Activated CD4-positive, alpha-beta T cell treated with anti-CD3 and anti-CD28 coated beads, Interleukin-2, amount 10 ng/mL, durations not matched to agents 24 days and 14 days (primary cell): ENCODE results near the gene LPCAT1. TPM values are rescaled to one million over a fixed set of nuclear protein-coding genes. Genes with fewer than 3 reads are reported as not detected.
"Not testable (repeated sequence)": the region's sequence is repeated elsewhere in the genome, so short reads cannot be mapped to it uniquely, and the experiment has no call there.

ENCODE experiments used
- DNase-seq: peaks from one replicate; pipeline ENCODE4 v3.0.0; 2022
- H3K27ac Mint-ChIP-seq: one replicate; pipeline ENCODE4 v1.8.0; 2022; ENCODE audit warnings: mild to moderate bottlenecking, mixed read lengths
- H3K27me3 Mint-ChIP-seq: one replicate; pipeline ENCODE4 v1.8.0; 2022; ENCODE audit warnings: mixed read lengths
- H3K36me3 Mint-ChIP-seq: one replicate; pipeline ENCODE4 v1.8.0; 2022; ENCODE audit warnings: low read depth, mild to moderate bottlenecking, mixed read lengths
- H3K4me1 Mint-ChIP-seq: one replicate; pipeline ENCODE4 v1.8.0; 2021; ENCODE audit warnings: mixed read lengths
- H3K4me3 Mint-ChIP-seq: one replicate; pipeline ENCODE4 v1.8.0; 2022; ENCODE audit warnings: mild to moderate bottlenecking, moderate library complexity, mixed read lengths
- H3K9me3 Mint-ChIP-seq: one replicate; pipeline ENCODE4 v1.8.0; 2021; ENCODE audit warnings: mixed read lengths
- intact Hi-C: fragments of 100-400 bp; cut with micrococcal nuclease; formaldehyde crosslinking; loops from one replicate; pipeline ENCODE4 v1.15.1; 2023
- total RNA-seq: library from RNA; stranded (reverse); gene quantifications from 2 replicates; pipeline ENCODE4 v1.2.3, GENCODE V29; 2022

The LPCAT1 gene
- total RNA-seq, 1 donor from 2014 or later = 93.2 TPM

- H3K36me3 Mint-ChIP-seq, H3K4me3 Mint-ChIP-seq: not testable (repeated sequence)
Observed at GRCh38 chr5:1560499-1560898, 36.7 kb upstream of the LPCAT1 start.

DNA sequence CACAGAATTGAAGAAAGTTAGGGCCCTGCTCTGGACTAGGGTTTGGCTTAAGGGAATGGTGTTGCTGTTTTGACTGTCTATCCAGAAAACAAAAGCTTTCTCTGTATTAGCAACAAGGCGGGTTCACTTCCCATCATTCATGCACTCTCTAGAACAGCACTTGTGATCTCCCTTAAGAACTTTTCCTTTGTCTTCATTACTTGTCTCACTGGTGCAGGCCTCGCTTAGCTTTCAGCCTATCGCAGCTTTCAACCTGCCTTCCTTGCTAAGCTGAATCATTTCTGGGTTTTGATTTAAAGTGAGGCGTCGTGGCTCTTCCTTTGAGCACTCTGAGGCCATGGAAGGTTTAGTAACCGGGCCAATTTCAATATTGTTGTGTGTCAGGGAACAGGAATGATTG is 35.2 kb upstream of the LPCAT1 start:
- H3K9me3 Mint-ChIP-seq = no peaks in the 10 kb centered on the region
- H3K27me3 Mint-ChIP-seq = peaks cover 6% of the 10 kb centered on the region
- DNase-seq = no peak
- H3K27ac Mint-ChIP-seq = no peak overlapping the region
- no peak overlapping the region for H3K4me3 Mint-ChIP-seq
- no peaks in the 10 kb centered on the region for H3K4me1 Mint-ChIP-seq
- intact Hi-C loops = no loop called here
- no peaks in the 10 kb centered on the region for H3K36me3 Mint-ChIP-seq

More at GRCh38 chr5:1560499-1560898, 36.7 kb upstream of the LPCAT1 start:
- H3K4me1 Mint-ChIP-seq, H3K27ac Mint-ChIP-seq, H3K27me3 Mint-ChIP-seq, DNase-seq, H3K9me3 Mint-ChIP-seq, intact Hi-C loops: not testable (repeated sequence)

- intact Hi-C loops = no loop called here
- DNase-seq = no peak
- no peaks in the 10 kb centered on the region for H3K4me1 Mint-ChIP-seq
- H3K27me3 Mint-ChIP-seq = peaks cover 6% of the 10 kb centered on the region
- no peaks in the 10 kb centered on the region for H3K36me3 Mint-ChIP-seq
- no peak overlapping the region for H3K27ac Mint-ChIP-seq
- no peak overlapping the region for H3K4me3 Mint-ChIP-seq
- H3K9me3 Mint-ChIP-seq = no peaks in the 10 kb centered on the region
Observed at GRCh38 chr5:1557114-1557873, 33.5 kb upstream of the LPCAT1 start.

DNA sequence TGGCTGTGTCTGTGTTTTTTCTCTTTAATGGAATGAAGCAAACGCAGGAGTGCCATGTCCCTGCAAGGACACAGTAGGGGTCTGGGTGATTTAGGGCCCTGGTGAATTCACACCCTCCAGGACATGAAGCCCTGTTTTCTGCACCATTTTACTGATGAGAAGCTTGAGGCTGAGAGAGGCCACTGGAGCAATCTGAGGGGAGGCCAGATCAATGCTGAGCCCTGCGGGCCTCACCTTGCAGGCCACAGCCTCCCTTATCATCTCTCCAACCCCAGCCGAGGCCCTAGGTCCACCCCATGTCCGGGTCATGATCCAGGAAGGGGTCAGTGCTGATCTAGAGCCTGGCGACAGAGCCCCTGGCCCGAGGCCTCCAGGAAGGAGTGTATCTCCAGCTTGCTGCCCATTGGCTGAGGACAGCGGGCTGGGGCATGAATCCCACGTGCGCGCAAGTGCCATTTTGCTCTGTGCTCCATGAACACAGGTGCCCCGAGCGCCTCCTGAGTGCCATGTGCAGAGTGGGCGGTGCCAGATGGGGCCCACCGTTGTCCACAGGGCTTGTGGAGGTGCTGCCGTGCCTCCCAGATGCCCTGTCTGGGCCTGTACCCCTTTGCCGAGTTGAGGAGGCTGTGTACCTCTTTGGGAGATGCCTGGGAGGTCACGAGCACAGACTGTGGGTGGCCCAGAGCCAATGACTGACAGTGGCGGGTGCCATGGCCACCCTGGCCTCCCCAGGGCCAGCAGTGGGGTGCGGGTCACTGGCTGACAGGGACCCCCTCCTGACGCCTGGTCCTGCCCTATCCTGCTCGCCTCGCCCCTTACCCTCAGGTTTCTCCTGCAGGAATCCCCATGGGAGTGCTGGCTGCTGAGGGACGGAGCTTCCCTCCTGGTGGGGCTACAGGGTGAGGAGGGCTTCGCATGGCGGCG is 32.3 kb upstream of the LPCAT1 start:
- Mint-ChIP-seq H3K27me3 (peaks cover 6% of the 10 kb centered on the region), H3K4me3 (no peak overlapping the region), H3K4me1 (no peaks in the 10 kb centered on the region), H3K27ac (no peak overlapping the region), H3K9me3 (no peaks in the 10 kb centered on the region), H3K36me3 (no peaks in the 10 kb centered on the region)
- intact Hi-C loops = no loop called here
- DNase-seq = no peak

DNA sequence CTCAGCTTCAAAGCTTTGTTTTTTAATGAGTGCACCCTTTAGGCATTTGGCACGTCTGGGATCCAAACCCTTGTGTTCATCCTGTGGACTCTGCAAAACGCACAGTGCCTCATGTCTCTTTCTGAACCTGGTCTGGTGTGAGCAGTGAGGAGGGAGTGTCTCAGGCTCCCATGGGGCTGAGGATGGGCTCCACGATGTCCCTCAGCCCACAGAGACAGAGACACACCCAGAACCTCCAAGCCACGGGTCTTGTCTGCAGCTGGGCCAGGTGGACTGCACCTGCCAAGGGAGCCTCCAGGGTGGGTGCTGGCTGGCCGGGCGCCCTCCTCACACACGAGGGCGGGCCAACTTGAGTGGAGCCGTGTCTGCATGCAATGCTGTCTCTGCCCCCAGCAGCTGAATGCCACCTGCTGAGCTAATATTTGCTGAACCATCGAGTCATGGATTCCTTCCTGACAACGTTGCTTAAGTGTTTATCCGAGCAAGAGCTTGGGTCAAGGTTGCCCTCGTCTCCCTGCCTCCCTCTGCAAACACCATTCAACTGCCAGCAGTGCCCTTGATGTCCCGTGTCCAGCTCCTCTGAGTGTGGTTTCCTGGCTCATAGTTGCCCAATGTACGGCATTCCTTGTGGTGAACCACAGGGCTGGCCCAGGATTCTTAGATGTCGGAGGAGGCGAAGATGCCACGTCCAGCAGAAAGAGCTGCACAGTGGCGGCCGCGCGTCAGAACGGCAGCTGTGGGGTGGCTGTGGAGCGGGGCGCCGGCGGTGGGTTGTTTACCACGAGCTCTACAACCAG is 31.4 kb upstream of the LPCAT1 start:
- intact Hi-C loops = no loop called here
- H3K36me3 Mint-ChIP-seq = no peaks in the 10 kb centered on the region
- no peaks in the 10 kb centered on the region for H3K4me1 Mint-ChIP-seq
- no peak overlapping the region for H3K27ac Mint-ChIP-seq
- no peaks in the 10 kb centered on the region for H3K9me3 Mint-ChIP-seq
- DNase-seq = no peak
- no peak overlapping the region for H3K4me3 Mint-ChIP-seq
- H3K27me3 Mint-ChIP-seq = peaks cover 6% of the 10 kb centered on the region

DNA sequence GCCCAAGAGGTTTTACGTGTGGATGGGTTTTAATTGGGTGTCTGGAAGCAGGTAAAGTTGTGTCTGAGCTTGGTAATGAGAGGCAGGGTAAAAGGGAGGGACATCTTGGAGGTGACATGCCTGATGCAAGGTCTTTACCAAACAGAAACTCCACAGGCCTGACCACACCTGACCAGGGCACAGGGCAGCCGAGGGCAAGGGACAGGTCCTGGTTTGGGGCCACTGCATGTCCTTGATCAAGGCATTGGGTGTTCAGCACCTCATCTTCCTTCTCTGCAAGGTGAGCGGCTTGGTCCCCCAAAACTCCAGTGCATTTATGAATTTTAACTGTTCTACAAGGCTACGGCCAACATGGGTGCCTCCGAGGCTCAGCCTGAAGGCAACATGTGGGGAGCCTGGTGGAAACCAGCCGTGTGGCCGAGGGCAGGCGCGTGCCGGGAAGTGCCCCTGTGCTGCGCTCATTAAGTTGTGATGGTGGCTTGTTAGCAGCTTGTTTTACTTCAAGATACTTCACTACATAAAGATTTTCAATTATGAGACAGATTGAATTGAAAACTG is 30.7 kb upstream of the LPCAT1 start:
- intact Hi-C loops = no loop called here
- Mint-ChIP-seq H3K9me3 (no peaks in the 10 kb centered on the region), H3K4me3 (no peak overlapping the region), H3K4me1 (no peaks in the 10 kb centered on the region), H3K36me3 (no peaks in the 10 kb centered on the region), H3K27ac (no peak overlapping the region), H3K27me3 (peaks cover 3% of the 10 kb centered on the region)
- no peak for DNase-seq

DNA sequence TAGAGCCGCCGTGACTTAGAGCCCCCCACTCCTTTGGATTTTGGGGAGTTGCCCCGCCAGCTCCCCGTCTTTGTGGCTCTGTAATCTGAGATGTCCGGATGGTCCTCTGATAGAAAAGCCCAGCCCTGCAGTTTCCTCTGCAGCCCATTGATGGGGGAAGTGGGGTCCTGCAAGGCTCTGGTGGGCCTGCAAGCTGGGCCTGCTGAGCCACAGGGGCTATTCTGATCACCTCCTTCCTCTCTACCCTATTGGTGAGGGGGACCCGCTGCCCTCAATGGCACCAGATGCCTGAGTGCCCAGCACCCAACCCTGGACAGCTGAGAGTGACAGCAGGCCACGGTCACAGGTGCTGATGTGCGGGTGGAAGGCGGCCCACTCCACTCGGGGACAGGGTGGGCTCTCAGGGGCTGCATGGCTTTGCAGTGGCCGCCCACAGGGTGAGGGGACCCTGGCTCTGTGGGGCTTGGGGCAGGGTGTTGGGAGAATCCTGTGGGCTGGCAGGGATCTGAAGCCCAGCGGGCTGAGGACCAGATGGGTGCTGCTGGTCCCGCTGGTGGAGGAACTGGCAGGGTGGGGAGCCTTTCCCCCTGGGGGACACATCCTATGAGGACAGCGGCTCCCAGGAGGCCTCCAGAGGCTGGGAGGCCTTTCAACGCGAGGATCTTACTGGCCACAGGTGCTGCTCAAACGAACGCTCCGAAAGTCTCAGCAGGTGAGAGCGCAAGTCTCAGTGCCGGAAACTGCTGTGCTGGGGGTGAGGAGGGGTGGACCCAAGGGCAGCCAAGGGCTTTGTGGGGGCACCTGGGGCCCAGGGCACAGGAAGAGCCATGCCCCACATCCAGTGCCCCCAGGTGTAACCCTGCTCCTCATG is 30.0 kb upstream of the LPCAT1 start:
- no peak for DNase-seq
- no peaks in the 10 kb centered on the region for H3K27me3 Mint-ChIP-seq
- H3K36me3 Mint-ChIP-seq = no peaks in the 10 kb centered on the region
- no peak overlapping the region for H3K4me3 Mint-ChIP-seq
- H3K4me1 Mint-ChIP-seq = no peaks in the 10 kb centered on the region
- H3K27ac Mint-ChIP-seq = no peak overlapping the region
- intact Hi-C loops = no loop called here
- H3K9me3 Mint-ChIP-seq = no peaks in the 10 kb centered on the region

DNA sequence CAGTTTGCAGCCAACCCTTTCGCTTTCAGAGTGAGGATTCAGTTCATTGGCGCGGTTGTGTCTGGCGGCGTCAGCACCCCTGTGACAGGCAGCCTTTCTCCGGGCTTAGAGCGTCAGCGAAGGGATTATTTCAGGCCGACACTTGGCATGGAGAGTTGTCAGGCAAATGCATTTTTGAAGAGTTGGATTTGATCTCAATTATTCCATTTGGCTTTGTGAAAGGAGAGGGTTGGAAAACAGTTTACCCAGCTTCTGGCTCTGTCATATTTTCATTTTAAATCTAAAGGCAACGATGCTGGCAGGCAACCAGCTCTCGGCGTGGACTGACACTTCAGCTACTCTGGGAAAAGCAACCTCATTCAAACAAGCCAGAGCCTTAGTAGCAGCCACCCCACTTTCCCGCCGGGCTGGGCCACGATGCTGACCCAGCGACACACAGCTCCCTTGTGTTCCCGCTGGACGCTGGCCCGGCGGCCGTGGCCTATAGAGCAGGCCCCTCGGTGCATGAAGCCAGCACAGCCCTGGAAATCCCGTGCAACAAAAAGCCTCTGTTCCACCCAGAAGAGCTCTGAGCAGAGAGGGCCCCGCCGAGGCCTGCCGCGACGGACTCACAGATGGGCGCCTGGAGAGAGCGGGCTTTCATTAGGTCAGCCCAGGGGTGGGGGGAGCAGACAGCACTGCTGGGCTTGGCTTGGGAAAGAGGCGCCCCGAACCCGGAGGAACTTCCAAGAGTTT is 28.9 kb upstream of the LPCAT1 start:
- H3K27me3 Mint-ChIP-seq = no peaks in the 10 kb centered on the region
- no peak overlapping the region for H3K27ac Mint-ChIP-seq
- H3K9me3 Mint-ChIP-seq = no peaks in the 10 kb centered on the region
- H3K4me1 Mint-ChIP-seq = no peaks in the 10 kb centered on the region
- no peaks in the 10 kb centered on the region for H3K36me3 Mint-ChIP-seq
- DNase-seq = no peak
- intact Hi-C loops = no loop called here
- no peak overlapping the region for H3K4me3 Mint-ChIP-seq

GRCh38 chr5:1551426-1552301 is 27.9 kb upstream of the LPCAT1 start:
- Mint-ChIP-seq H3K9me3 (no peaks in the 10 kb centered on the region), H3K36me3 (no peaks in the 10 kb centered on the region), H3K27me3 (no peaks in the 10 kb centered on the region), H3K4me1 (no peaks in the 10 kb centered on the region), H3K27ac (no peak overlapping the region), H3K4me3 (no peak overlapping the region)
- intact Hi-C loops = no loop called here
- DNase-seq = no peak

- Mint-ChIP-seq H3K4me3 (no peak overlapping the region), H3K36me3 (no peaks in the 10 kb centered on the region), H3K27me3 (no peaks in the 10 kb centered on the region), H3K9me3 (no peaks in the 10 kb centered on the region), H3K27ac (no peak overlapping the region), H3K4me1 (peaks cover under 1% of the 10 kb centered on the region)
- DNase-seq = no peak
- intact Hi-C loops = no loop called here
Observed at GRCh38 chr5:1550287-1551076, 26.7 kb upstream of the LPCAT1 start.

GRCh38 chr5:1549475-1550030 is 25.8 kb upstream of the LPCAT1 start:
- no peak overlapping the region for H3K4me3 Mint-ChIP-seq
- no peaks in the 10 kb centered on the region for H3K9me3 Mint-ChIP-seq
- no peak for DNase-seq
- peaks cover 2% of the 10 kb centered on the region for H3K4me1 Mint-ChIP-seq
- intact Hi-C loops = no loop called here
- no peak overlapping the region for H3K27ac Mint-ChIP-seq
- no peaks in the 10 kb centered on the region for H3K27me3 Mint-ChIP-seq
- H3K36me3 Mint-ChIP-seq = no peaks in the 10 kb centered on the region
